GM19351 (cell line): ENCODE data around the gene TTI1.

Experiments
- ATAC-seq: cut with Tn5 transposase; IDR thresholded peaks from one replicate; pipeline ENCODE4 v1.9.1; 2021; ENCODE audit warnings: mild to moderate bottlenecking, moderate library complexity; ENCODE audit not compliant: unreplicated experiment

The TTI1 gene

GRCh38 chr20:37939701-37940560 lies 93.3 kb downstream of the TTI1 start:
- no peak for ATAC-seq

- no peak for ATAC-seq
Observed at GRCh38 chr20:37938954-37939353, 94.3 kb downstream of the TTI1 start.

GRCh38 chr20:37938181-37938750 lies 95.0 kb downstream of the TTI1 start:
- ATAC-seq, result no peak

GRCh38 chr20:37937686-37938085 lies 95.6 kb downstream of the TTI1 start:
- no peak for ATAC-seq

GRCh38 chr20:37936451-37936850 lies 96.8 kb downstream of the TTI1 start:
- no peak for ATAC-seq

GRCh38 chr20:37936041-37936440 lies 97.2 kb downstream of the TTI1 start:
- no peak for ATAC-seq

GRCh38 chr20:37935435-37935834 lies 97.8 kb downstream of the TTI1 start:
- ATAC-seq, result no peak

GRCh38 chr20:37934634-37935375 lies 98.5 kb downstream of the TTI1 start:
- no peak for ATAC-seq

GRCh38 chr20:37933786-37934633 lies 99.2 kb downstream of the TTI1 start:
- no peak for ATAC-seq
